Neuronal stem cell (in vitro differentiated cells): ENCODE measurements around the gene HOXA1.

Experiments
- DNase-seq: peaks from one replicate; pipeline ENCODE4 v3.0.0-alpha.2; 2013; ENCODE audit warnings: low spot score
- H2AFZ ChIP-seq: one replicate; pipeline ENCODE4 v1.6.1; 2013; ENCODE audit warnings: mild to moderate bottlenecking, low read length, inconsistent platforms
- H2AK5ac ChIP-seq: 2 replicates; pipeline ENCODE4 v1.6.1; 2013; ENCODE audit warnings: low read depth, mild to moderate bottlenecking, inconsistent platforms, low read length, moderate library complexity, mixed read lengths
- H2BK120ac ChIP-seq: 2 replicates; pipeline ENCODE4 v1.6.1; 2013; ENCODE audit warnings: low read depth, mild to moderate bottlenecking, inconsistent platforms, low read length, moderate library complexity, mixed read lengths
- H2BK12ac ChIP-seq: one replicate; pipeline ENCODE4 v1.6.1; 2013; ENCODE audit warnings: low read length, inconsistent platforms
- H2BK15ac ChIP-seq: 2 replicates; pipeline ENCODE4 v1.6.1; 2013; ENCODE audit warnings: mild to moderate bottlenecking, low read length, inconsistent platforms, mixed read lengths
- H2BK5ac ChIP-seq: one replicate; pipeline ENCODE4 v1.6.1; 2013; ENCODE audit warnings: inconsistent platforms, mild to moderate bottlenecking, low read length, moderate library complexity
- H3K14ac ChIP-seq: one replicate; pipeline ENCODE4 v1.6.1; 2013; ENCODE audit warnings: low read length, inconsistent platforms
- H3K18ac ChIP-seq: 2 replicates; pipeline ENCODE4 v1.6.1; 2013; ENCODE audit warnings: low read length, inconsistent platforms
- H3K23ac ChIP-seq: 2 replicates; pipeline ENCODE4 v1.6.1; 2013; ENCODE audit warnings: low read depth, mild to moderate bottlenecking, mixed read lengths, low read length, inconsistent platforms; ENCODE audit not compliant: poor library complexity
- H3K27ac ChIP-seq: replicated peaks from 3 replicates; pipeline ENCODE4 v1.5.1; 2013; ENCODE audit warnings: low read length, inconsistent platforms
- H3K27me3 ChIP-seq, 3 experiments: 2 replicates each; pipeline ENCODE4 v1.6.1; 2013; ENCODE audit warnings: low read length in 3 of 3, mild to moderate bottlenecking in 2 of 3, inconsistent platforms in 1 of 3, low read depth in 1 of 3, mixed read lengths in 1 of 3, moderate library complexity in 1 of 3; ENCODE audit not compliant: control insufficient read depth in 3 of 3, insufficient read depth in 3 of 3
- H3K36me3 ChIP-seq, 2 donors: replicated peaks in 1 of 2; 2 replicates each; pipeline ENCODE4 v1.6.1; 2013; ENCODE audit warnings: low read length in 2 of 2; ENCODE audit not compliant: control insufficient read depth in 2 of 2, insufficient read depth in 2 of 2
- H3K4ac ChIP-seq: 2 replicates; pipeline ENCODE4 v1.6.1; 2013; ENCODE audit warnings: inconsistent platforms, mild to moderate bottlenecking, low read length, moderate library complexity
- H3K4me1 ChIP-seq, 2 donors: 1 replicate in 1 of 2; 2 replicates in 1 of 2; pipeline ENCODE4 v1.6.1; 2013; ENCODE audit warnings: low read length in 2 of 2, low read depth in 1 of 2; ENCODE audit not compliant: control insufficient read depth in 2 of 2, insufficient read depth in 1 of 2
- H3K4me2 ChIP-seq: one replicate; pipeline ENCODE4 v1.6.1; 2013; ENCODE audit warnings: mild to moderate bottlenecking, low read length, inconsistent platforms; ENCODE audit not compliant: insufficient read depth, poor library complexity, severe bottlenecking
- H3K4me3 ChIP-seq, 2 donors: 2 replicates each; pipeline ENCODE4 v1.5.1; 2013; ENCODE audit warnings: low read length in 2 of 2, mild to moderate bottlenecking in 2 of 2, inconsistent platforms in 1 of 2, moderate library complexity in 1 of 2
- H3K79me1 ChIP-seq: one replicate; pipeline ENCODE4 v1.6.1; 2013; ENCODE audit warnings: low read depth, mild to moderate bottlenecking, inconsistent platforms, low read length, moderate library complexity
- H3K9ac ChIP-seq: one replicate; pipeline ENCODE4 v1.6.1; 2013; ENCODE audit warnings: mild to moderate bottlenecking, low read depth, low read length, inconsistent platforms; ENCODE audit not compliant: poor library complexity
- H3K9me3 ChIP-seq, 2 donors: replicated peaks in 1 of 2; 2 replicates each; pipeline versions ENCODE3 to v1.6.1; 2013; ENCODE audit warnings: low read length in 2 of 2, mild to moderate bottlenecking in 2 of 2, inconsistent platforms in 1 of 2, low read depth in 1 of 2, mixed read lengths in 1 of 2, moderate library complexity in 1 of 2; ENCODE audit not compliant: control insufficient read depth in 2 of 2, insufficient read depth in 1 of 2
- H4K8ac ChIP-seq: one replicate; pipeline ENCODE4 v1.6.1; 2013; ENCODE audit warnings: low read depth, mild to moderate bottlenecking, inconsistent platforms, low read length, moderate library complexity
- H4K91ac ChIP-seq: one replicate; pipeline ENCODE4 v1.6.1; 2013; ENCODE audit warnings: low read length, low read depth, mild to moderate bottlenecking, inconsistent platforms; ENCODE audit not compliant: poor library complexity
- WGBS, 2 donors: extraction: QIAGEN DNeasy Blood & Tissue Kit; methylation state at CpG; one replicate each; pipeline ENCODE4 v1.1.7; 2013; ENCODE audit warnings: missing lambda C conversion rate in 2 of 2, mixed read lengths in 1 of 2; ENCODE audit not compliant: insufficient read length in 2 of 2, insufficient replicate concordance in 1 of 2; ENCODE audit errors: extremely low coverage in 2 of 2; 5-methylcytosine and 5-hydroxymethylcytosine counted together

Gene HOXA1

GRCh38 chr7:27123007-27123476 is 27.2 kb upstream of the HOXA1 start:
- no peak overlapping the region for H3K27ac ChIP-seq
- H3K27me3 ChIP-seq, result peaks cover 47 to 99% (median 96%) of the 10 kb centered on the region in 3 experiments
- H2AFZ ChIP-seq, result no peak overlapping the region
- no peak overlapping the region for H2BK15ac ChIP-seq
- H3K36me3 ChIP-seq, result no peaks in the 10 kb centered on the region
- no CpG with 5 or more reads among the region's 14 CpGs for WGBS, 2 donors
- H3K14ac ChIP-seq, result no peak overlapping the region
- no peak overlapping the region for H3K4me2 ChIP-seq
- no peaks in the 10 kb centered on the region for H3K4me1 ChIP-seq
- H3K9me3 ChIP-seq, result peaks cover 0 to 4% of the 10 kb centered on the region in 2 donors
- DNase-seq, result no peak
- H3K4me3 ChIP-seq, result no peak overlapping the region
- no peak overlapping the region for H3K18ac ChIP-seq
- no peak overlapping the region for H3K9ac ChIP-seq
- H4K91ac ChIP-seq, result no peak overlapping the region
- no peak overlapping the region for H2BK5ac ChIP-seq
- H2AK5ac ChIP-seq, result no peak overlapping the region
- no peak overlapping the region for H3K23ac ChIP-seq
- H4K8ac ChIP-seq, result no peak overlapping the region
- H2BK12ac ChIP-seq, result no peak overlapping the region
- no peaks in the 10 kb centered on the region for H3K79me1 ChIP-seq
- H3K4ac ChIP-seq, result no peak overlapping the region
- no peak overlapping the region for H2BK120ac ChIP-seq

DNA sequence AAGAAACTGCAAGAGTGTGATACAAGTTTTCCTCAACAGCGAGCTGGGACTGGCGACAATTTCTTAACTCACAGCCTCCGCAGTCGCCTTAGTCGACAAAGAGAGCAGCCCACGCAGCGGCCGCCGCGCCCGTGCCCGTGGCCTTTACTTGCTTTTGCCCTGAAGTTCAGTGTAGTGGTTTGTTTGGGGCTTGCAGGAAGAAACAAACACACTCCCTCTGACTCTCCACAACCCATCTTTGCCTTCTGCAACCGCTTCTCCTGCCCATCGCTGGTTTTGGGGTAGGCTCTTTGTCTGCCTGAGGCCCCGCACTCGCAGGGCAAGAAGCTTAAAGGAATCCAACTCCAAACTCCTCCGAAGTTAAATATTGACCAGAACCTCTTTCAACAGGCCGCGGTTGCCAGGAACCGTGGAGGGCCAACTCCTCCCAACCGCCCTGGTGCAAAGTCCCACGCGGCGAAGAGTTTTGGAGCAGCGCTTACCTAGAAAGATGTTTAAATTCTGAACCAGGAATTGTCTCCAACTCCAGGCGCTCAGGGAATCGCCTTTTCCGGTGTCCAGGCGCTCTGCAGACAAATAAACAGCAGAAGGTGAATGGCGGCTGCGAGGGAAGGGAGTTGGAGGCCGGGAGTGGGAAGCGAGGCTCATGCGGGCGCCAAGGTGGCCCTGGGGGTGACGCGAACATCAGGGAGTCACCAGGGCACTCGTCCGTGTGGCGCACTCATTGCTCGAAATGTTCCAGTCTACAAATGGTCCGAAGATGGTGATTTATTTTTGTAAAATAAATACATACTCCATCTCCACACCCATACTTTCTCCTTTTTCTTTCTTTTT is 26.5 kb upstream of the HOXA1 start:
- no peak overlapping the region for H3K27ac ChIP-seq
- peak overlapping the region; percentile 18 for H2AFZ ChIP-seq
- H3K4me2 ChIP-seq, result no peak overlapping the region
- peak overlapping the region; percentile 75 for H3K23ac ChIP-seq
- no peak overlapping the region for H3K4me3 ChIP-seq
- H3K14ac ChIP-seq, result no peak overlapping the region
- no peak overlapping the region for H4K8ac ChIP-seq
- H3K4ac ChIP-seq, result no peak overlapping the region
- peaks cover 0 to 4% of the 10 kb centered on the region in 2 donors for H3K9me3 ChIP-seq
- no peak overlapping the region for H2BK5ac ChIP-seq
- no peaks in the 10 kb centered on the region for H3K4me1 ChIP-seq
- no peak overlapping the region for H2BK12ac ChIP-seq
- H2AK5ac ChIP-seq, result no peak overlapping the region
- no peak overlapping the region for H2BK120ac ChIP-seq
- no peak overlapping the region for H3K9ac ChIP-seq
- no peak overlapping the region for H2BK15ac ChIP-seq
- H4K91ac ChIP-seq, result no peak overlapping the region
- H3K36me3 ChIP-seq, result no peaks in the 10 kb centered on the region
- peaks cover 47 to 99% (median 96%) of the 10 kb centered on the region in 3 experiments for H3K27me3 ChIP-seq
- H3K79me1 ChIP-seq, result no peaks in the 10 kb centered on the region
- no peak overlapping the region for H3K18ac ChIP-seq
- no CpG with 5 or more reads among the region's 42 CpGs for WGBS, 2 donors
- no peak for DNase-seq

GRCh38 chr7:27121684-27122076 is 25.9 kb upstream of the HOXA1 start:
- peaks cover 0 to 4% of the 10 kb centered on the region in 2 donors for H3K9me3 ChIP-seq
- no peak overlapping the region for H3K4ac ChIP-seq
- H4K91ac ChIP-seq, result no peak overlapping the region
- no peak overlapping the region for H3K9ac ChIP-seq
- no peak overlapping the region for H3K4me2 ChIP-seq
- H3K23ac ChIP-seq, result no peak overlapping the region
- no peak overlapping the region for H4K8ac ChIP-seq
- no peaks in the 10 kb centered on the region for H3K79me1 ChIP-seq
- H3K27me3 ChIP-seq, result peaks cover 54 to 99% (median 97%) of the 10 kb centered on the region in 3 experiments
- no peak for DNase-seq
- WGBS, 2 donors, result no CpG with 5 or more reads among the region's 7 CpGs
- no peak overlapping the region for H2BK15ac ChIP-seq
- no peak overlapping the region for H3K18ac ChIP-seq
- H2BK12ac ChIP-seq, result no peak overlapping the region
- H3K14ac ChIP-seq, result no peak overlapping the region
- H2AFZ ChIP-seq, result no peak overlapping the region
- no peaks in the 10 kb centered on the region for H3K4me1 ChIP-seq
- H2BK5ac ChIP-seq, result no peak overlapping the region
- H2AK5ac ChIP-seq, result no peak overlapping the region
- no peaks in the 10 kb centered on the region for H3K36me3 ChIP-seq
- no peak overlapping the region for H3K27ac ChIP-seq
- H2BK120ac ChIP-seq, result no peak overlapping the region
- no peak overlapping the region for H3K4me3 ChIP-seq

DNA sequence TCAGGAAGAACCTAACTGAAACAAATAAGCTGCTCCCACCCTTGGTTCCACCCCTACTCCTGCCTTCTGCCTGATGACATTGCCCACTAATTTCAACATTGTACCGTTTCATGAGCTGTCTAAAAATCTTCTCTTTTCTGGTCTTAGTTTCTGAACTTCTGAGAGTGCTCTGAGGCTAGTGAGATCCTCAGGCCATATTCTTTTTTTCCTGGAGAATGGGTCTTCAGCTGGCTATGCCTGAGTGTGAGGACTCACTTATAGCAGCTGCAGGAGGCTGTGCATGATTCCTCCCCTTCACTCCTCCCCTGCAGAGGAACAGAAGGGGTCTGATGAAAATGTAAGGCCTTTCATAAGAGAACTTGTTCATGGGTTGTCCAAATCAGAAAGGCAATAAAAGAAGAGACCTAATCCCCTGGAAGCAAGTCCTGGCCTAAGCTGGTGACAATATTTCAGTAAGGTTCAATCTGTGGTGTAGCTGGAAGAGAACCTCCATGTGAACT is 23.7 kb upstream of the HOXA1 start:
- no peak overlapping the region for H3K27ac ChIP-seq
- no peak overlapping the region for H2BK12ac ChIP-seq
- H4K8ac ChIP-seq, result no peak overlapping the region
- no peak overlapping the region for H3K9ac ChIP-seq
- H2BK15ac ChIP-seq, result no peak overlapping the region
- H3K79me1 ChIP-seq, result no peaks in the 10 kb centered on the region
- H4K91ac ChIP-seq, result no peak overlapping the region
- WGBS, 2 donors, result no CpG with 5 or more reads among the region's 1 CpG
- H2BK5ac ChIP-seq, result no peak overlapping the region
- H3K27me3 ChIP-seq, result peaks cover 63 to 98% (median 97%) of the 10 kb centered on the region in 3 experiments
- H2AFZ ChIP-seq, result no peak overlapping the region
- H3K23ac ChIP-seq, result no peak overlapping the region
- no peak overlapping the region for H3K14ac ChIP-seq
- H3K4me3 ChIP-seq, result no peak overlapping the region
- no peak for DNase-seq
- no peak overlapping the region for H2AK5ac ChIP-seq
- H3K18ac ChIP-seq, result no peak overlapping the region
- H3K4ac ChIP-seq, result no peak overlapping the region
- no peak overlapping the region for H3K4me2 ChIP-seq
- no peak overlapping the region for H2BK120ac ChIP-seq
- H3K9me3 ChIP-seq, result peaks cover 0 to 4% of the 10 kb centered on the region in 2 donors
- H3K36me3 ChIP-seq, result no peaks in the 10 kb centered on the region
- H3K4me1 ChIP-seq, result no peaks in the 10 kb centered on the region
